Progenitor cell of endocrine pancreas (in vitro differentiated cells): Measurements from ENCODE around the gene OLFM3. TPM values are rescaled to one million over a fixed set of nuclear protein-coding genes. Genes with fewer than 3 reads are reported as not detected.

Experiments
- DNase-seq: peaks from one replicate; pipeline ENCODE4 v3.0.0; 2021; ENCODE audit warnings: low spot score; ENCODE audit not compliant: unreplicated experiment
- H3K27ac Mint-ChIP-seq: 2 replicates; pipeline ENCODE4 v1.8.0; 2021; ENCODE audit warnings: mild to moderate bottlenecking, moderate library complexity, mixed read lengths
- H3K27me3 Mint-ChIP-seq: 2 replicates; pipeline ENCODE4 v1.8.0; 2021; ENCODE audit warnings: mixed read lengths
- H3K36me3 Mint-ChIP-seq: 2 replicates; pipeline ENCODE4 v1.8.0; 2022; ENCODE audit warnings: mixed read lengths; ENCODE audit not compliant: insufficient read depth
- H3K4me1 Mint-ChIP-seq: 2 replicates; pipeline ENCODE4 v1.8.0; 2021; ENCODE audit warnings: low read depth, mixed read lengths
- H3K4me3 Mint-ChIP-seq: 2 replicates; pipeline ENCODE4 v1.8.0; 2021; ENCODE audit warnings: low read depth, mild to moderate bottlenecking, moderate library complexity, mixed read lengths
- H3K9me3 Mint-ChIP-seq: 2 replicates; pipeline ENCODE4 v1.8.0; 2021; ENCODE audit warnings: low read depth, mixed read lengths
- CTCF ChIP-seq: fragments of 200-600 bp; sonication (generic); IDR thresholded peaks from one replicate; pipeline ENCODE4 v1.5.0; 2021; ENCODE audit warnings: antibody characterized with exemption, mild to moderate bottlenecking; ENCODE audit not compliant: unreplicated experiment
- total RNA-seq: library from RNA; stranded (reverse); gene quantifications from 2 replicates; pipeline ENCODE4 v1.2.1, GENCODE V29; 2021

OLFM3 gene
- total RNA-seq, 1 donor from 2014 or later, result 1.1 TPM

- no peak for DNase-seq
- peaks cover 12% of the 10 kb centered on the region for H3K27me3 Mint-ChIP-seq
- TF ChIP-seq CTCF, result no peak
- H3K9me3 Mint-ChIP-seq, result no peaks in the 10 kb centered on the region
- H3K4me1 Mint-ChIP-seq, result no peaks in the 10 kb centered on the region
- H3K27ac Mint-ChIP-seq, result no peak overlapping the region
- no peaks in the 10 kb centered on the region for H3K36me3 Mint-ChIP-seq
- H3K4me3 Mint-ChIP-seq, result no peak overlapping the region
These were observed 5.3 kb upstream of the OLFM3 start for GRCh38 chr1:102002057-102002456.

- Mint-ChIP-seq H3K27me3 (peaks cover 33% of the 10 kb centered on the region), H3K27ac (no peak overlapping the region), H3K4me1 (peaks cover 5% of the 10 kb centered on the region), H3K9me3 (no peaks in the 10 kb centered on the region), H3K36me3 (no peaks in the 10 kb centered on the region), H3K4me3 (peak overlapping the region; percentile 62)
- no peak for DNase-seq
- TF ChIP-seq CTCF, result no peak
These were observed 561 bp downstream of the OLFM3 start for GRCh38 chr1:101995984-101996745.

- TF ChIP-seq CTCF, result no peak
- Mint-ChIP-seq H3K27me3 (peaks cover 26% of the 10 kb centered on the region), H3K36me3 (no peaks in the 10 kb centered on the region), H3K4me3 (no peak overlapping the region), H3K4me1 (peaks cover 5% of the 10 kb centered on the region), H3K27ac (no peak overlapping the region), H3K9me3 (no peaks in the 10 kb centered on the region)
- no peak for DNase-seq
These were observed 3.0 kb downstream of the OLFM3 start for GRCh38 chr1:101993710-101994109.

GRCh38 chr1:101992821-101993575 is 3.7 kb downstream of the OLFM3 start:
- no peak for DNase-seq
- no peak overlapping the region for H3K4me3 Mint-ChIP-seq
- H3K27ac Mint-ChIP-seq, result no peak overlapping the region
- H3K27me3 Mint-ChIP-seq, result peaks cover 26% of the 10 kb centered on the region
- TF ChIP-seq CTCF, result no peak
- H3K4me1 Mint-ChIP-seq, result peaks cover 5% of the 10 kb centered on the region
- H3K9me3 Mint-ChIP-seq, result no peaks in the 10 kb centered on the region
- no peaks in the 10 kb centered on the region for H3K36me3 Mint-ChIP-seq

DNA sequence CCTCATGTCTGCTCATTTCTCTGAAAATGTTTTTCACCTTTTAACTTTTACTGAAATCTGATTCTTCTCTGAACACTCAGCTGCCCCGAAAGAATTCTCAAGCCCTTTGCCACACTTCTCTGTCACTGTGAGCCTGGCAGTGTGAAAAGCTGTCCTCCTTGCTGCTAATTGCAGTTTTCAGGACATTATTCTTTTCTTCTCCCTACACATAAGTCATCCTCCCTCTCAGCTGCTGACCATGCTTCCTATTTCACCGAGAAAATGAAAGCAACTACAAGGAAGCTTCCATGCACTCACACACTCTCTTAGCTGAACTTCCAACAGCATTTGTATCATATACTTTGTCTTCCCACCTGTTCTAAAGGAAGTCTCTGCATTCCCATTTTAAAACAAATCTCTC is 15.8 kb downstream of the OLFM3 start:
- Mint-ChIP-seq H3K9me3 (no peaks in the 10 kb centered on the region), H3K4me3 (no peak overlapping the region), H3K27me3 (no peaks in the 10 kb centered on the region), H3K36me3 (no peaks in the 10 kb centered on the region), H3K4me1 (no peaks in the 10 kb centered on the region), H3K27ac (no peak overlapping the region)
- no peak for TF ChIP-seq CTCF
- no peak for DNase-seq
